Stimulated activated CD4-positive, alpha-beta T cell treated with anti-CD3 and anti-CD28 coated beads, Interleukin-4, amount 100 ng/mL, for 4 hours (primary cell): Measurements from ENCODE around the gene ASPHD2.

Source experiments
- DNase-seq, 2 experiments: peaks; one replicate each; pipeline ENCODE4 v3.0.0-alpha.2; 2020

The ASPHD2 gene

GRCh38 chr22:26479043-26479791, 50.2 kb downstream of the ASPHD2 start:
- DNase-seq = no peak

DNA sequence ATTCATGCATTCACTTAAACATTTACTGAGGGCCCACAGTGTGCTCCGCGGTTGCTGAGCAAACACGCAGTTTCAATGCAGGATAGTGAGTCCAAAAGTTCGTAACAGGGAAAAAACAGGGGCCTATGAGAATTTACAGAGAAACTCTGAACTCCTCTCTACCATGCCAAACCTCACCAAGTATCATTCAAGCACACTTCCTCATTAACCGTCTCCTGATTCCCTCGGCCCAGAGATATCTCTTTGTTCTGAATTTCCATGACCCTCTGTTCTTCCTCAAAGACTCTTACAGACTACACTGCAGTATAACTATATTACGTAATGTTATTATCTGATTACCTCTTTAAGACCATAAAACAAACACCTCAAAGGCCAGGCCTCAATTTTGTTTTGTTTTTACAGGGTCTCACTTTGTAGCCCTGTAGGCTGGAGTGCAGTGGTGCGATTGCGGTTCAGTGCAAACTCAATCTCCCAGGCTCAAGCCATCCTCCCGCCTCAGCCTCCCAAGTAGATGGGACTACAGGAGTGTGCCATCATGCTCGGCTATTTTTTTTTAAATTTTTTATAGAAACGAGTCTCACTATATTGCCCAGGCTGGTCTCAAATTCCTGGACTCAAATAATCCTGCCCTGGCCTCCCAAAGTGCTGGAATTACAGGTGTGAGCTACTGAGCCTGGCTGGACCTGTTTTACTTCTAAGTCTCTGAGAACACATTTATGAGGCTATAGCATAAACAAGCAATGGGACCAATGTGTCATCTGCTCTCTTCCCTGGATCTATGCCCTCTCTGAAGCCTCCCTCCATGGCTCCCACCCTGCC, 50.9 kb downstream of the ASPHD2 start:
- DNase-seq = no peak

GRCh38 chr22:26480611-26480932, 51.5 kb downstream of the ASPHD2 start:
- DNase-seq = no peak

DNA sequence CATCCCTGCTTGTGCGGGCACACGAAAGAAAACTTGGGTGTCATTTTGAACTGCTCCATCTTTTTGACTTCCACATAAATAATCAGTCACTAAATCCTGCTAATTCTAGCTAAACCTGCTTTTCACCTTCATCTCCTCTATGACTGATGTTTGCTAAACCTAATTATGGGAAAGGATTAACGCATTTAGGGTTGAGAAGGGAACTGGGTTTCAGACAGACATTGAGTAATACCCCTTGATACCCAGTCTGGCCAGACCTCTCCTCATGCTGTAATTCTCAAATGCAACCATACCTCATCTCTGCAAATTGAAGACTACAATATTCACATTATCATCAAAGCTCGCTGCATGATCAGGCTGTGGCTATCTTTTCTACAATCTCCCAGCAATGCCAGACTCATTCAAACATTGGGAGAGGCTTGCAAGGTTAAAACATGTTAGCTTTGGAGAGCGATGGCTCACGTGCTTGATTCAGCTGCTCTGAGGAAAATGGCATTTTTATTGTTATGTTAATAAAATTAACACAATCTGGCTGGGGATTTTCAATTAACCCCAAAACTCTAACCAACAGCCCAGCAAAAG, 52.1 kb downstream of the ASPHD2 start:
- no peak for DNase-seq

- no peak for DNase-seq
Observed at GRCh38 chr22:26481694-26482093, 52.6 kb downstream of the ASPHD2 start.

- DNase-seq = no peak
Observed at GRCh38 chr22:26482161-26482560, 53.1 kb downstream of the ASPHD2 start.

- DNase-seq = no peak
Observed at GRCh38 chr22:26483043-26483438, 54.0 kb downstream of the ASPHD2 start.

- peak; percentile 91 to 93 for DNase-seq
Observed at GRCh38 chr22:26483439-26484359, 54.6 kb downstream of the ASPHD2 start, which contains the start of the genes HPS4 and SRRD. HPS4 (minus strand) TSS chr22:26483783; CDS start chr22:26481762, 2,021 bp downstream. SRRD (plus strand) TSS chr22:26483877; CDS start chr22:26483891, 14 bp downstream.

GRCh38 chr22:26484360-26484706, 55.3 kb downstream of the ASPHD2 start:
- no peak for DNase-seq

DNA sequence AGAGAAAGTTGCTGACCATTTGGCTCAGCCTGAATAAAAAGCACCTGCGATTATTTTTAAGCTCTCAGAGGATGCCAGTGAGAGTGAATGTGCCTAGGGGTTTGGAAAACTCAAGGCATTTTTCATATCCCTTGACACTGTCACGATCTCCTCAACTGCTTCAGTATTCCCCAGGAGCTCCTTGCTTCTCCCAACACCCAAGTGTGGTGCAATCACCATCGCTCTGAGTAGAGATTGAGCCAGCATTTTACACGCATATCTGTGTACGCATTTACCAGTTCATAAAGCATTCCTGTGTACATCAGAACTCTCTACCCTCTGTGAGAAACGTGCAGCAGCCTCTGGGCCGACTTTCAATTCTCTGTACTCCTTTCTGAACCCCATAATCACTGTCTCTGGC, 56.0 kb downstream of the ASPHD2 start:
- no peak for DNase-seq

DNA sequence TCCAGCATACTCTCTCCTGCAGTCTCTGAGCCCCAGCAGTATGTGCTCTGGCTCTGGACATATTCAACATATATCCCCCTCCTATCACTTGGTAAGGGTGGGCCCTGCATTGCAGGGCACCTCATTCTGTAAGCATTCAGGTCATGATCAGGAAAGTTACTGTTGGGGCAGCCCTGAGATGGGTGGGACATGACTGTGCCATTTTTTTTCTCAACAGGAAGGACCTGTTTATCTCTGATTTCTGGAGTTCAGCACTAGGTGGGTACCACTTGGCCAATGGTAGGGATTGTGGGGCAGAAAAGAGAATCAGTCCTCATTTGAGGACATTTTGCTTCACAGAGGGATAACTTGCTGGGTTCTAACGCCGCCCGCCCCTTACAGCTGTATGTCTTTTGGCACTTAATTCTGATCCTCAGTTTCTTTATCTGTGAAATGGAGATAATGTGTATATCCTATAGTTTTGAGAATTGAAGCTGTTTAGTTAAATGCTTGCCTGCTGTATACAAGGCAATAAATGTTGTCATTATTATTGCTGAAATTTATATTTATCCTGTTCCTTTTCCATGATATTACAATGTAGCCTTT, 56.8 kb downstream of the ASPHD2 start:
- no peak for DNase-seq

GRCh38 chr22:26486394-26486793, 57.3 kb downstream of the ASPHD2 start:
- DNase-seq = no peak

- DNase-seq = no peak
Observed at GRCh38 chr22:26487996-26488395, 58.9 kb downstream of the ASPHD2 start.

DNA sequence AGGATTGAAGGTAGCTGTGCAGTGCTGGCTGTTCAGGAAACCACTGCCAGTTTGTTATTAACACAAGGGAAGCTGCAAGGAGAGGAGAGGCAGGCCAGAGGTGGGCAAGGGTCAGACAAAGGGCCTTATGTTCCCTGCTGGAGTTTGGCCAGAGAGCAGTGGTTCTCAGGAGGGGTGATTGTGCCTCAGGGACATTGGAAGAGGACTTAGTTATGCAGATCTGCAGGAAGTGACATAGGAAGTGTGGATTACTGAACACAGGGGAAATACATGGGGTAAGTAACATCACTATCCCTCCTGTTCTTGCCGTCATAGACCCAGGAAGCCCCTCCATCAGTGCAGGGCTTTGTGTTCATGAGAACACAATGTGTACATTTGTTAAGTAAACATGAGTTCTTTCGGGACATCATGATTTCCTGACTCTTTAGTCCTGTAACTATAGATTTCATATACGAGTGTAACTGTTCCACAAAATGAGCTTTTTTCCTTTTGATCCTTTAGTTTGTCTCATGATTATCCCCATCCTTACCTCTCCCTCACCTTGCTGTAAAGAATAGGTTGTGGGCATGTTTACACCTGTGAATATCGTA, 60.5 kb downstream of the ASPHD2 start:
- no peak for DNase-seq

GRCh38 chr22:26492220-26492619, 63.2 kb downstream of the ASPHD2 start:
- no peak for DNase-seq

- no peak for DNase-seq
Observed at GRCh38 chr22:26494506-26494905, 65.4 kb downstream of the ASPHD2 start.
